ENCODE results near the gene CCNK.

CCNK gene

GRCh38 chr14:99480917-99481744, at the start of gene CCNK:
CCNK (plus strand) TSS chr14:99481409; CDS start chr14:99492678, 11,269 bp downstream.
- peak; percentile 100 for DNase-seq (ENCODE audit: low spot score)

DNA sequence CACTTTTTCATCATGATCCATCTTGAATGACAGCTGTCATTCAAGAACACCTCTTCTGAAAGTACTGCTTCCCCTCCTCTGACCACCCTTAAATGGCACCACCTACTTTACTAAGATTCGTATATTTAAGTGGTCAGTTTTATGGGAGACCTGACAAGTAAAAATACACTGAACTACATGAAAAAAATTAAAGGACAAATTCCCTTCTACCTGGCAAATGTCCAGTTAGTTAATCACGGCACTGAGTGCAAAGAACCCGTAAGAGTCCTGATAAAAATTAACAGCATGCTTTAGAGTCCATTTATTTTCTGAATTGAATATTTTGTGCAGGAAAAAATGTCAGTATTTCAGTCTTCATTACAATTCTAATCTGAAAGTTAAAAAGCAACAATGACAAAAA, 49.2 kb upstream of the CCNK start:
- no peak for DNase-seq (ENCODE audit: low spot score)

GRCh38 chr14:99432485-99432884, 48.7 kb upstream of the CCNK start:
- no peak for DNase-seq (ENCODE audit: low spot score)

DNA sequence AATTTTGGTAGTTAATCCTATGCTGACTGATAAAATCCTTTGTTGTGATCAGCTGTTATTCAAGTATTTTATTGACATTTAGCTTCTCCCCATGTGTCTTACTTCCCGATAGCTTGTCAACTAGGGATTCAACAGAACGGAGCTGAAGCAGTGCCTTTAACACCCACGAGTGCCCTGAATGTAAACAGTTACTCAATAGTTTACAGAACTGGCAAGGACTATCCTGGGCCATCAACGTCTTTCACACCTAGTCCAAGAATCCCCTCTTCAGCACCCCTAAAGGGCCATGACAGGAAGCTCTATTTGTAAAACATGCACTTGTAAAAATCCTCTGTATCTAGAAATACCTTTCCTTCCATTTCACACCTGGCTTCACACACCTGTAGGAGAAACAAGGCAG, 45.9 kb upstream of the CCNK start:
- no peak for DNase-seq (ENCODE audit: low spot score)

DNA sequence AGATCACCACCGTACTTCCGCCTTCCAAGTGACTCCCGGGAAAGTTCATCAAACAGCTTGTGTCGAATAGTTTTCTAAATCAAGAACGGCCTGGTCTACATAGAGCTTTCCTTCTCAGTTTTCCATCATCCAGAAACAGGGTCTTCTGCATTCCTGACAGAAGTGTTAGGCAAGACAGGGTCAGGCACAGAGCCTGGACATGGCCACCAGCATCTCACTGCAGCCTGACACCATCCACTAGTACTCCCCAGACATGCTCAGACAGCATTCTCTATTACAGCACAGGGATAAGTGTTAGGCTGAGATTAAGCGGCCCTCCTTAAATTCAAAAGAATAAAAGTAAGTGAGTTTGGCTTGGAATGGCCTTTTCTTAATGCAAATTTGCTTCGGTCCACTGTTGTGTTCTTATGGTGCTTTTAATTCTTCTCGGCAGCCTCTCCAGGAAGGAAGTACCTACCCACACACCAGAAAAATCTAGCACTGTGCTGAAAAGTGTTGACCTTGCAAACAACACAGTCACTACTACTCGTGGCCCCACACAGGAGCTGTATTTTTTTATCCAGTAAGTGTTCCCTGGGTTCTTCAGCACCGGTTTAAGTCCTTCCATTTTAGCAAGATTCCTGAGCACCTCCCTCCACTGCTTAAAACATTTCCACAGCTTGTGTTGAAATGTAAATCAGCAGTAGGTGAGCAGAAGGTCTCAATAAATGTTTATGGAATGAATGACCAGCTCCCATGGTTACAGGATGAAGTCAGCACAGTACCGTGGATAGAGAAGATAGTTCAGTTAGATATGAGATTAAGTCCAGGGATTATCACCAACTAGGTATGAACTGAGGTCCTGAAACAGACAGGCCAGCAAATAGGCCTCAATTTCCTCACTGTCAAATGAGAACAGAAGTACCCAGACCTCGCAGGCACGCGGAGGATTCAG, 44.7 kb upstream of the CCNK start:
- no peak for DNase-seq (ENCODE audit: low spot score)

- DNase-seq (ENCODE audit: low spot score), result no peak
These were observed 43.5 kb upstream of the CCNK start for GRCh38 chr14:99437706-99438105.

DNA sequence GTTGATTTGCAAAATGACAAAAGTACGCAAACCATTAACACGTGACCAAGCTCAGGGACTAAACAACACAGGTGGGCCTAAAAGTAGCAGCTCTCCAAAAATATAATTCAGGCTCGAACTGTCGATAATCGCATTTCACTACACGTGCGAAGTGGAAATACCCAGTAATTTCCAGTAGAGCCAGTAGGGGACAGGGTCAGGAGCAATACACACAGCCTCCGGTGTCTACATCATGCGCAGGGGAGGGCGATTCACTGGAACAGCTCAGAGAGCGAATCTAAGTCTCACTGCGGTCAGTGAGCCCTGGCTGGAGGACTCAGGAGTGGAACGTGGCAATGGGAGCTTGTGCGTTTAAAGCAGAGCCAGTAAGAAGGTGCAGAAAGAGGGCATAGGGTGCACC, 40.9 kb upstream of the CCNK start:
- no peak for DNase-seq (ENCODE audit: low spot score)

GRCh38 chr14:99441157-99441870, 39.9 kb upstream of the CCNK start:
- no peak for DNase-seq (ENCODE audit: low spot score)

GRCh38 chr14:99441918-99442317, 39.3 kb upstream of the CCNK start:
- DNase-seq (ENCODE audit: low spot score), result no peak

DNA sequence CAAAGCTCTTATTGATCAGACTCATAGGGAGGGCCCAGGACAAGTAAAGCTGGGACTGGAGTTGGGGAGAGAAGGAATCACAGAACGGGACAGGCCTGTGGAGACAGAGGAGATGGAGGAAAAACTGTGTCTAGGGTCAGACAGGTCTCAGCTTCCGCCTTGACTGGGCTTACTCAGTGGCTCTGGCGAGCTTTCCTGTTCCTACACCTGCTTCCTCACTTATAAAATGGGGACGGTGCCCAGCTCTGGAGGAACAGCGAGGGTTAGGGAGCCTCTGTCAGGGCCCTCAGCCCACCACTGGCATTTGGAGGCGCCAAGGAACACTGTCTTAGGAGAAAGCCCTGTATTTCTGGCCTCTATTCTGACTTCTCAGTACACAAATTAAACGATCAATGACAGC, 35.3 kb upstream of the CCNK start:
- no peak for DNase-seq (ENCODE audit: low spot score)

DNA sequence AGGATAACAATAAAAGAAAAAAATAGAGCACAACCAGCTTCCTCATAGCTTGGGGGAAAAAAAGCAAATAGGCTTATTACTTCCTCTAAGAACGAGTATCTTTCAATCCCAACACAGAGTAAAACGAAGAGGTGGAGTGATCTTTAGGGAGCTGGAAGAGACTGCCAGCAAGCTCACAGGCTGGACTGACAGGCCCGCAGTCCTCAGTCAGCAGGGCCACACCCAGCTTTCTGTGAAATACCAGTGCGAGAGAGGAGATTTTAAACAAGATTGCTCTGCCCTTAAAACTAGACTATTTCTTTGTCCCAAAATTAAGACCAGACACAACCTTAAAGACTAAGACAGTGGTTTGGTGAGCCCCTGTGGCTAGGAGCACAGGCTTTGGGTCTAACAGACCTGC, 33.5 kb upstream of the CCNK start:
- no peak for DNase-seq (ENCODE audit: low spot score)

GRCh38 chr14:99450266-99450665, 30.9 kb upstream of the CCNK start:
- no peak for DNase-seq (ENCODE audit: low spot score)

DNA sequence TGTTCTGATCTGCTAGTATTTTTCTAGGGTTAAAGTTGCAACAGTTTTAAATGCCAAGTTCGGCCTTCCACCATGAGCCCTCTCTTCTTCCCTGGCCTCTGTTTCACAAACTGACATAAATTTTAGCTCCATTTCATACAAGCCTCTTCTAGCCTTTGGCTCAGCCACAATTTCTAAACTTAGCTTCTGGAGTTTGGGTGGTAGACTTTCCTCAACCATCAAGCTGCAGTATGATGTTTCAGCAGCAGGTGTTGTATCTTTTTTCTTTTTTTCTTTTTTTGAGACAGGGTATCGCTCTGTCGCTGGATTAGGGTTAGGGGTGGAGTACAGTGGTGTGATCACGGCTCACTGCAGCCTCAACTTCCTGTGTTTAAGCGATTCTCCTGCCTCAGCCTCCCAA, 30.0 kb upstream of the CCNK start:
- no peak for DNase-seq (ENCODE audit: low spot score)

GRCh38 chr14:99452968-99453367, 28.2 kb upstream of the CCNK start:
- DNase-seq (ENCODE audit: low spot score), result no peak

DNA sequence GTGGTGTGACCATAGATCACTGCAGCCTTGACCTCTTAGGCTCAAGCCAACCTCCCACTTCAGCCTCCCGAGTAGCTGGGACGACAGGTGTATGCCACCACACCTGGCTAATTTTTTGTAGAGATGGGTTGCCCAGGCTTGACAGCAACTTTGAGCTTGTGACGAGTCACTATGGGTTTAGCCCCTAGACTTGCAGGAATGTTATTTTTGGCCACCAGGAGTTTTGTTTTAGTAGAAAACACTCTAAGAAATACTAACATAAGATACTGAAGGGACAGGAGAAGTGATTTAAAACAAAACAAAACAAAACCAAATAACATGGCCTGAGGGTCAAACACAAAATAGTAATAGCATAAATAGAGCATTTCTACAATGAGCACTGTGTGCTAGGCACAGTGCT, 27.0 kb upstream of the CCNK start:
- DNase-seq (ENCODE audit: low spot score), result no peak

GRCh38 chr14:99459481-99460100, 21.6 kb upstream of the CCNK start:
- DNase-seq (ENCODE audit: low spot score), result no peak

GRCh38 chr14:99460793-99461192, 20.4 kb upstream of the CCNK start:
- DNase-seq (ENCODE audit: low spot score), result no peak

- DNase-seq (ENCODE audit: low spot score), result no peak
These were observed 19.7 kb upstream of the CCNK start for GRCh38 chr14:99461411-99462085.

GRCh38 chr14:99462210-99462609, 19.0 kb upstream of the CCNK start:
- DNase-seq (ENCODE audit: low spot score), result no peak

DNA sequence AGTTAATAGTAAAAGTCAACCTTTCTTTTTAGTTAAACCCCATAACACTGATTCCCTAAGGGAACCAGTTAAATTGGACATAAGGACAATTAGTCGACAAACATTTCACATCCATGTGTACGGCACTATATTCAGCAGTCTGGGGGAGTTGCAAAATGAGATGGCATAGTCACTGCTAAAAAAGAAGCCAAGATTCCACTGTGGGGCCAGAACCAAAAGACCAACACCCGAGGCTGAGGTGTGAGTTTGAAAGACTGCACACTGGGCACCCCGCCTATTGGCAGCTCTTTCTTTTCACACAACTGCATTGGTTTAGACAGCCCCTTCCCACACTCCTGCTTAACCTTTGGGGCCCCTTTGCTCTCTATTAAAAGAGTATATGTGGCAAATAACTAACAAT, 17.2 kb upstream of the CCNK start:
- no peak for DNase-seq (ENCODE audit: low spot score)

DNA sequence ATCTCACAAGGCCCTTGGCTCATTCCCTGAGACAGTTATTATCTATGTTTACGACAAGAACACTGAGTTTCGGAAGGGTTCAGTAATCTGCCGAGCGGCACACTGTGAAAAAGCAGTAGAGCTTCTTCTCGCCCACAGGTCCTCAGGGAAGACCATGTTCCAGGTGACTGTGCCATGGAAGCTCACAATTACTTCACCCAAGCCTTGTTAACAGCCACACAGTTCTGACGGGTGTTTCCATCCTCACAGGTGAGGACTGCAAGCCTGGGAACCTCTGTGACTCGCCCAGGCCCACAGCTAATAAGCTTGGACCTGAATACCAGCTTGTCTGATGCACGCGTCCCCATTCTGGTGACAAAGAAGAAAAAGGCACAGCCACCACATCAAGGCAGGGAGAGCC, 15.9 kb upstream of the CCNK start:
- no peak for DNase-seq (ENCODE audit: low spot score)
